ENCODE measurements around the gene TRDN.

DNA sequence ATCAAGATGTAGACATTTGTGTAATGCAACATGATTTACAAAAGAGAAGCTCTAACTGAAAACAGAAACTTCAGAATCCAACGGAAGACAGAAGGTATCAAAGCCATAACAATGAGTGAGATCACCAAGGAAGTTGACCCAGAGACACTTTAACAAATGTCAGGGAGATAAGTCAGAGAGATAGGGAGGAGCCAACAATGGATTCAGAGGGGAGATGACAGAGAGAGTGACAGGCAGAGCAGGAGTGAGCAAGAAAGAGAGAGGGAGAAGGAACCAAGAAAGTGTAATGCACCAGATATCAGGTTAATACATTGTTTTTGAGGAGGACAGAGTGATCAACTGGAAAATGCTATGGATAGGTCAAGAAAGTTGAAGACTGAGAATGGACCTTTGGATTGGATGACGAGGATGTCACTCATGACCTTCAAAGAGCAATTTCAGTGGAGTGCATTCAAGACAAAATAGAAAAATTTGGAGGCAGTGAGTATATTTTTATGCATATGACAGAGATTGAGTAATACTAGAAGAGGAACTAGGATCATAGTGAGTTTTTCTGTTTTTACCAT, 86.6 kb downstream of the TRDN start:
- TF ChIP-seq, protein P1, sequence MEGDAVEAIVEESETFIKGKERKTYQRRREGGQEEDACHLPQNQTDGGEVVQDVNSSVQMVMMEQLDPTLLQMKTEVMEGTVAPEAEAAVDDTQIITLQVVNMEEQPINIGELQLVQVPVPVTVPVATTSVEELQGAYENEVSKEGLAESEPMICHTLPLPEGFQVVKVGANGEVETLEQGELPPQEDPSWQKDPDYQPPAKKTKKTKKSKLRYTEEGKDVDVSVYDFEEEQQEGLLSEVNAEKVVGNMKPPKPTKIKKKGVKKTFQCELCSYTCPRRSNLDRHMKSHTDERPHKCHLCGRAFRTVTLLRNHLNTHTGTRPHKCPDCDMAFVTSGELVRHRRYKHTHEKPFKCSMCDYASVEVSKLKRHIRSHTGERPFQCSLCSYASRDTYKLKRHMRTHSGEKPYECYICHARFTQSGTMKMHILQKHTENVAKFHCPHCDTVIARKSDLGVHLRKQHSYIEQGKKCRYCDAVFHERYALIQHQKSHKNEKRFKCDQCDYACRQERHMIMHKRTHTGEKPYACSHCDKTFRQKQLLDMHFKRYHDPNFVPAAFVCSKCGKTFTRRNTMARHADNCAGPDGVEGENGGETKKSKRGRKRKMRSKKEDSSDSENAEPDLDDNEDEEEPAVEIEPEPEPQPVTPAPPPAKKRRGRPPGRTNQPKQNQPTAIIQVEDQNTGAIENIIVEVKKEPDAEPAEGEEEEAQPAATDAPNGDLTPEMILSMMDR (IDR thresholded peaks at IDR 0.05): no peak
- TF ChIP-seq POLR2A (IDR thresholded peaks at IDR 0.05) (no peak), POLR2AphosphoS5 (IDR thresholded peaks at IDR 0.05) (no peak)

Measured in sigmoid colon (tissue), 4 donors.